Mucosa of descending colon (tissue), 3 donors: ENCODE data around the gene CCR9. TPM values are rescaled to one million over a fixed set of nuclear protein-coding genes. Genes with fewer than 3 reads are reported as not detected.

Experiments
- ATAC-seq: fragments of 200-7000 bp; cut with Tn5 transposase; one replicate; pipeline ENCODE4 v1.9.1; 2020; ENCODE audit warnings: mild to moderate bottlenecking, moderate library complexity
- DNase-seq, 3 donors: peaks; one replicate each; pipeline ENCODE4 v3.0.0-alpha.2; 2020
- H3K36me3 ChIP-seq: fragments of 200-600 bp; one replicate; pipeline ENCODE4 v1.8.0; 2021; ENCODE audit warnings: low read depth, mild to moderate bottlenecking
- H3K4me1 ChIP-seq: fragments of 200-600 bp; one replicate; pipeline ENCODE4 v1.8.0; 2021; ENCODE audit warnings: low read depth, mild to moderate bottlenecking
- H3K4me3 ChIP-seq: fragments of 200-600 bp; one replicate; pipeline ENCODE4 v1.8.0; 2021; ENCODE audit warnings: mild to moderate bottlenecking
- H3K9me3 ChIP-seq: fragments of 200-600 bp; one replicate; pipeline ENCODE4 v1.8.0; 2021; ENCODE audit warnings: mild to moderate bottlenecking
- intact Hi-C, 2 donors: fragments of 100-400 bp; cut with DNase I in 1 of 2; cut with micrococcal nuclease in 1 of 2; formaldehyde crosslinking; loops; one replicate each; pipeline versions ENCODE4 v1.11.0 to v1.11.1; 2022; cut with DNase I, micrococcal nuclease
- total RNA-seq, 3 donors: library from RNA; stranded (reverse); fragmentation: NEBNext Ultra II Directional in 2 of 3; extraction: Animal tissue kit (Norgen Biotek cat#: 25700) in 2 of 3; gene quantifications; one replicate each; pipeline versions ENCODE4 v1.2.1 to v1.2.4, GENCODE V29; 2021 to 2023
- TF ChIP-seq, protein P1 (sequence below): fragments of 200-600 bp; IDR thresholded peaks from one replicate; pipeline ENCODE4 v1.8.0; 2022; ENCODE audit warnings: antibody characterized with exemption, mild to moderate bottlenecking
- donor health status: DM: no; HTN: no; CAD: no; lungs with moderate emphysema.
- donor health status: DM: no; HTN: no; CAD: no.
- donor health status: DM: no; HTN: yes; CAD: no.

The CCR9 gene
- total RNA-seq, 3 donors from 2014 or later: 0.12 to 0.22 TPM; not detected in 1

DNA sequence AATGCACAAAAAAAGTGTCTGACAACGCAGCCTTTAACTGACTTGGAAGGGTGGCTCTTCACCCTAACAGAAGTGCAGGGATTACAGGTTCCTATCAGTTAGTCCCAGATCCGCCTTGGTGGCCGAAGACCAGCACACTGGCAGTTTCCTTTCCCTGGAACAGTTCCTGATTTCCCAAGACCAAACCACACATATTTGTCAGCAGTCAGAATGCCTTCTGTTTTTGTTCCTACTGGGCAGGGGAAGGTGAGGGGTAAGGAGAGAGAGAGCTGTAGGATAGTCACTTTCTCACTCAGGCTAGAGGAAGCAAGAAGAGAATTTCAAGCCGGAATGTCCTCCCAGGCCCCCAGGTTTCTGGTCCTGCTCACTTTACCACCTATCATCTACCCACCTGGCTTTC is 66.1 kb downstream of the CCR9 start:
- intact Hi-C loops: no loop called here
- Histone ChIP-seq H3K36me3 (peaks cover 2% of the 10 kb centered on the region), H3K9me3 (no peaks in the 10 kb centered on the region), H3K4me1 (no peaks in the 10 kb centered on the region), H3K4me3 (no peak overlapping the region)
- ATAC-seq: no peak
- no peak for DNase-seq
- TF ChIP-seq, protein P1, sequence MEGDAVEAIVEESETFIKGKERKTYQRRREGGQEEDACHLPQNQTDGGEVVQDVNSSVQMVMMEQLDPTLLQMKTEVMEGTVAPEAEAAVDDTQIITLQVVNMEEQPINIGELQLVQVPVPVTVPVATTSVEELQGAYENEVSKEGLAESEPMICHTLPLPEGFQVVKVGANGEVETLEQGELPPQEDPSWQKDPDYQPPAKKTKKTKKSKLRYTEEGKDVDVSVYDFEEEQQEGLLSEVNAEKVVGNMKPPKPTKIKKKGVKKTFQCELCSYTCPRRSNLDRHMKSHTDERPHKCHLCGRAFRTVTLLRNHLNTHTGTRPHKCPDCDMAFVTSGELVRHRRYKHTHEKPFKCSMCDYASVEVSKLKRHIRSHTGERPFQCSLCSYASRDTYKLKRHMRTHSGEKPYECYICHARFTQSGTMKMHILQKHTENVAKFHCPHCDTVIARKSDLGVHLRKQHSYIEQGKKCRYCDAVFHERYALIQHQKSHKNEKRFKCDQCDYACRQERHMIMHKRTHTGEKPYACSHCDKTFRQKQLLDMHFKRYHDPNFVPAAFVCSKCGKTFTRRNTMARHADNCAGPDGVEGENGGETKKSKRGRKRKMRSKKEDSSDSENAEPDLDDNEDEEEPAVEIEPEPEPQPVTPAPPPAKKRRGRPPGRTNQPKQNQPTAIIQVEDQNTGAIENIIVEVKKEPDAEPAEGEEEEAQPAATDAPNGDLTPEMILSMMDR: no peak

Other genes with a start within 250 kb of the CCR9 start
- 10 to 100 TPM; 54.1 to 62.6 (median 57.2) TPM for gene SACM1L, start 197.1 kb upstream of the CCR9 start, total RNA-seq
- 1 to 10 TPM in 2 of 3 donors, under 1 TPM in 1; 0.29 to 2.4 (median 1.2) TPM for gene SLC6A20, start 90.0 kb upstream of the CCR9 start, total RNA-seq
- gene LZTFL1, start 44.4 kb upstream of the CCR9 start, total RNA-seq: 10 to 100 TPM; 12.6 to 16.5 (median 16.4) TPM
- 1 to 10 TPM; 1.5 to 3.6 (median 1.7) TPM for gene CXCR6, start 56.9 kb downstream of the CCR9 start, total RNA-seq
- gene FYCO1, start 109.3 kb downstream of the CCR9 start, total RNA-seq: 10 to 100 TPM; 25.4 to 76.5 (median 27.7) TPM
- gene XCR1, start 140.9 kb downstream of the CCR9 start, total RNA-seq: under 1 TPM; 0.13 to 0.29 (median 0.20) TPM